Thyroid gland (tissue), 4 donors: ENCODE measurements around the gene BMP5.

Experiments used
- POLR2A ChIP-seq, 2 donors: fragments of 450-650 bp; IDR thresholded peaks; one replicate each; pipeline ENCODE4 v1.6.1; 2017; ENCODE audit warnings: antibody characterized with exemption in 2 of 2, mild to moderate bottlenecking in 2 of 2, moderate library complexity in 1 of 2
- TF ChIP-seq, protein P1 (sequence below), 6 experiments: fragments of 200-600 bp in 3 of 6; fragments of 450-650 bp in 3 of 6; sonication (generic) in 3 of 6; IDR thresholded peaks; one replicate each; pipeline ENCODE4 v1.5.1; 2016 to 2019; ENCODE audit warnings: antibody characterized with exemption in 6 of 6, mild to moderate bottlenecking in 2 of 6, inconsistent platforms in 1 of 6, moderate library complexity in 1 of 6

DNA sequence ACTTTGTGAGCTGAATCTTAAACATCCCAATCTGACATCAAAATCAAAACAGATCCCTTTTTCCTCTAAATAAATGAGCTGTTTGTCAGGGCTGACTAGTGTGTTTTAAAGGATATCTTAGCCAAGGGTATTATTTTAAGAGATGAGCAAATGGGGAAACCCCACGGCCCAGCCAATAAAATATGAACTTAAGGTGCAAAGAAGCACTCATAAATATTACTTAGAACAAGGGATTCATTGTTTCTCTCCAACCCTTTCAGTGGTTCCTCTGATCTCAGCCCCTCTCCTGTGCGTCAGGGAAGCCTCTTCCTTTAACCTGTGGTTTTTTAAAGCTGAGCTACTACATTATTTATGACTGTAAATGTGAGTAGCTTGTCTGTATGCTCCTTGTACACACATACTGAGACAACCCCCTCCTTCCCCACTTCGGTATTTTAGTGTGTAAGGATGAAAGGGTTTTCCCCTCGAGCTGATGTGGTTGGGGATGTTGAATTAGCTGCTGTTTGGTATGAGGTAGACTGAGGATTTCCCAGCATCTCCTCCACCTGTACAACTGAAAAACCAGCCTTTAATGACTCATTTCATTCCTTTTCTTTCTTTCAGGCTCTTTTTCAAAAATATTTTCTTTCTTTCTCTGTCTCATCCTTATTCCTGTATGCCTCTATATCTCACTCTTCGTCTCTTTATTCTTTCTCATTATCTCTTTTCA lies 6.5 kb downstream of the BMP5 start:
- TF ChIP-seq, protein P1, sequence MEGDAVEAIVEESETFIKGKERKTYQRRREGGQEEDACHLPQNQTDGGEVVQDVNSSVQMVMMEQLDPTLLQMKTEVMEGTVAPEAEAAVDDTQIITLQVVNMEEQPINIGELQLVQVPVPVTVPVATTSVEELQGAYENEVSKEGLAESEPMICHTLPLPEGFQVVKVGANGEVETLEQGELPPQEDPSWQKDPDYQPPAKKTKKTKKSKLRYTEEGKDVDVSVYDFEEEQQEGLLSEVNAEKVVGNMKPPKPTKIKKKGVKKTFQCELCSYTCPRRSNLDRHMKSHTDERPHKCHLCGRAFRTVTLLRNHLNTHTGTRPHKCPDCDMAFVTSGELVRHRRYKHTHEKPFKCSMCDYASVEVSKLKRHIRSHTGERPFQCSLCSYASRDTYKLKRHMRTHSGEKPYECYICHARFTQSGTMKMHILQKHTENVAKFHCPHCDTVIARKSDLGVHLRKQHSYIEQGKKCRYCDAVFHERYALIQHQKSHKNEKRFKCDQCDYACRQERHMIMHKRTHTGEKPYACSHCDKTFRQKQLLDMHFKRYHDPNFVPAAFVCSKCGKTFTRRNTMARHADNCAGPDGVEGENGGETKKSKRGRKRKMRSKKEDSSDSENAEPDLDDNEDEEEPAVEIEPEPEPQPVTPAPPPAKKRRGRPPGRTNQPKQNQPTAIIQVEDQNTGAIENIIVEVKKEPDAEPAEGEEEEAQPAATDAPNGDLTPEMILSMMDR (IDR thresholded peaks at IDR 0.05): no peak
- no peak for TF ChIP-seq POLR2A (IDR thresholded peaks at IDR 0.05)
